GM08714 (cell line): Measurements from ENCODE around the gene ZNF438.

Experiments used
- H3K4me3 ChIP-seq: fragments of 200-500 bp; sonication (Bioruptor generic); 2 replicates; pipeline ENCODE4 v1.5.1; 2014; ENCODE audit warnings: mild to moderate bottlenecking, low read length, inconsistent platforms
- ZNF274 ChIP-seq: IDR thresholded peaks from 2 replicates; pipeline ENCODE4 v1.6.1; 2012; ENCODE audit warnings: mild to moderate bottlenecking, low read depth, low read length

Gene ZNF438

GRCh38 chr10:30818010-30818660 lies 213.5 kb downstream of the ZNF438 start:
- H3K4me3 ChIP-seq: no peak overlapping the region
- no peak for TF ChIP-seq ZNF274

DNA sequence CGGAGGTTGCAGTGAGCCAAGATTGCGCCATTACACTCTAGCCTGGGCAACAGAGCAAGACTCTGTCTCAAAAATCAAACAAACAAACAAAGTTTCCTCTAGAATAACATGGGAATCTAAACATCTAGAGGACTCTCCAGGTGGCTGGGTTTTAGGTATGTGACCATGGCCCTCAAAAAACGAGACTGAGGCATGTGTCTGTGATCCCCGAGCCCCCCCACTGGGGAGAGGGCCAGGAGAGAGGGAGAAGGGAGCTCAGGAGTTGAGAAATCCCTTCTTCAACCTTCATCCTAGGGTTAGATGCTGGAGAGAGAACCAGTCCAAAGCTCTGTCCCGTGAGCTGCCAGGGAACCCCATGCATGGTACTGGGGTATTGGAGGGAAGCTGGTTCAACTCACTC lies 214.1 kb downstream of the ZNF438 start:
- TF ChIP-seq ZNF274: no peak
- no peak overlapping the region for H3K4me3 ChIP-seq

GRCh38 chr10:30816820-30817171 lies 214.9 kb downstream of the ZNF438 start:
- H3K4me3 ChIP-seq: no peak overlapping the region
- no peak for TF ChIP-seq ZNF274

DNA sequence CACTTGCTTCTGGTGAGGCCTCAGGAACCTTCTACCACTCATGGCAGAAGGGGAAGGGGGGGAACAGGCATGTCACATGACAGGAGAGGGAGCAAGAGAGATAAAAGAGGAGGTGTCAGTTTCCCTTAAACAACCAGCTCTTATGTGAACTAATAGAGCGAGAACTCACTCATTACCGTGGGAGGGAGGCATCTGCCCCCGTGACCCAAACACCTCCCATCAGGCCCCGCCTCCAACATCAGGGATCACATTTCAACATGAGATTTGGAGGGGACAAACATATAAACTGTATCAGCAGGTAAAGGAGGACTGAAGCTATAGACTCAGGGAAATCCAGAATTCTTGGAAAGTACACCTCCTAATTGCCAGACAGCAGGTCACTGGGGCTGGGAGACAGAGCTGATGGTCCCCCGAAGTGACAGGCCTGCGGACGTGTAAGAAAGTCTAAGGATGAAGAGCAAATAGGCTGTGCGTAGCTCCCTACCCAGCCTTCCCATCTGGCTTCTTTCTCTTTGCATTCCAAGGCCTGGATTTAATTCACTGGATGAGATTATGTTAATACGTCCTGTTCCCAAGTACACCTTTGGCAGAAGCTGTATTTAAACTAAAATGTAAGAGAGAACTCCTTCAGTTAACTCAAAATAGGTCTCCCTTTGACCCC lies 215.4 kb downstream of the ZNF438 start:
- no peak overlapping the region for H3K4me3 ChIP-seq
- no peak for TF ChIP-seq ZNF274

GRCh38 chr10:30813872-30814481 lies 217.7 kb downstream of the ZNF438 start:
- TF ChIP-seq ZNF274: no peak
- H3K4me3 ChIP-seq: no peak overlapping the region

DNA sequence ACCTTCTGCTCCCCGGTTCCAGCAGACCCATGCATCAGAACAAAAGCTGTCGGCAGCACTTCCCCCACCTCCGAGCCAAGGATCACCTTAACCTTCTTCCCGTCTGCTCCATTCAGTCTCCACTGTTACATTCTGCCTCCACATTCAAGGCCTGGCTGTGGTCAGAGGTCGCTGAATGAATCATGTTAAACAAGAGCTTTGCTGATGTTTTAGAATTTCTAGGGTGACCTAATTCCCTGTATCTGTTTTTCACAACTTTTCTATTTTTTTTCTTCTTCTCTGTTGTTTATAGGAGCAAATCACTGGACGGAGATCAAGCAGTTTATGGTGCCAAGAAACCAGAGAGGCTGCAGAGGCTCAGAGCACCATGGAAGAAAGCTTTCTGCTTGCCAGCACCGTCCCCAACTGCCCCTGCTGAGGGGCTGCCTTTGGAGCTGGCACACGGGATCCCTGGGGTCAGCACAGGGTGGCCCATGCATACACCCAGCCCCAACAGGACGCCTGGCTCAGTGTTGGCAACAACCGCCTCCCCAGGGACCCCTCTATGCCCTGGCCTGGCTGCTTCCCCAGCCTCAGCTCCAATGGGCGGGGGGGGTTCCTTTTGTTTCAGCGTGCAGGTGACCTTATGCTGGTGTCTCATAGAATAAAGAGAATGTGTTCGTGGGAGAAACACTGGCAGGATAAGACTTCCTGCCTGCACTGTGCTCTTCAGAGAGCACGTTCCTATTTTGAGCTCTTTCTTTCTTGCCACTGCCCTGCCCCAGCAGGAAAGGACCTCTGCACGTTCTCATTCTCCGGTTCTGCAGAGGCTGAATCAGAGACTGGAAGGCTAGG lies 219.4 kb downstream of the ZNF438 start:
- no peak overlapping the region for H3K4me3 ChIP-seq
- TF ChIP-seq ZNF274: no peak

DNA sequence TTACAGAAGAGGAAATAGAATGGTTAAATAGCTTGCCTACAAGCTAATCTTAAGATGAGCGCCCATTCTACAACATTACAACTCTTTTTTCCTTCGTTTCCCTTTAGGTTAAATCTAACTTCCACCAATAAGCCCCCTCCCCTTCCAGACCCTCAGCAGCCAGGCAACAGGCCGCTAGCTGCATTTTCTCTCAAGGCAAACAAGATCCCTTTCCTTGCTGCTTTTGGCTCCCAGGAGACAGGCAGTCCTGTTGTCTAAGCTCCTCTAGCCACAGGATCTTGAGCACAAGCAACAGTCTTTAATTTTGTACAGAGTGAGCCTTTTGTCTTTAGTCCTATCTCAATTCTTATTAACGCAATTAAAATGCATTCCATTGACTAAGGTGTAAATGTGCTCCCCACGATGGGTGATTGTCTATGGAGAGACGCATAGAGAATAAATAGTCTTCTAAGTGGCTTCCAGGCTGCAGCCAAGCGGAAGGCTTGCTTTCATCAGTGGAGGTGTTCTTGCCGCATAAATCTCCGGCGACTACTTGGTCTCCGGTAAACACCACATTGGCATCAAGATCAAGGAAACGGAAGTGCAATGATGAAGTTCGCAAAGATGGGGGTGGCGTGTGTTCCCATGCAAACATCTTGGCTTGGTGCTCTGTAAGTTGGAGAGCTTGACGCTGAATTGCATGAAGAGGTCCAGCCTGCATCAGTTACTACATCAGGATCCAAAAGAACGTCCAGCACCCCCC lies 220.2 kb downstream of the ZNF438 start:
- no peak for TF ChIP-seq ZNF274

DNA sequence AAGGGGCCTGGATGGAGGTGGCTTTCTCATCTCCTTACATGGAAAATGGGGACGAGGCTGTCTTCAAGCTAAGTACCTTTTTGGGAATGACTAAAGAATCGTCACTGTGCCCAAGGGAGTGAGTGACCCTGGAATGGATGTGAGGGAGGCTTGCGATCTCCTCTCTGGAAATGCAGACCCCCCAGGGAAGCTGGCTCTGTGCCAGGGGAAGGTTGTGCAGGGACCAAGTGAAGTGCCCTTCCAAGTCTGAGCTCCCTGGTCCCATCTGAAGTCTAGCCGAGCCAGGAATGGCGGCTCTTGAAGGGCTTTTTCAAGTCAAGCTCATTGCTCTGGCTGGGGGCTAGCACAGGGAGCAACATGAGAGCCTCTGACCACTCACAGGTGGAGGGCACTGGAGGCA lies 221.2 kb downstream of the ZNF438 start:
- TF ChIP-seq ZNF274: no peak
- H3K4me3 ChIP-seq: no peak overlapping the region

More for the DNA sequence above, 220.2 kb downstream of the ZNF438 start:
- no peak overlapping the region for H3K4me3 ChIP-seq

DNA sequence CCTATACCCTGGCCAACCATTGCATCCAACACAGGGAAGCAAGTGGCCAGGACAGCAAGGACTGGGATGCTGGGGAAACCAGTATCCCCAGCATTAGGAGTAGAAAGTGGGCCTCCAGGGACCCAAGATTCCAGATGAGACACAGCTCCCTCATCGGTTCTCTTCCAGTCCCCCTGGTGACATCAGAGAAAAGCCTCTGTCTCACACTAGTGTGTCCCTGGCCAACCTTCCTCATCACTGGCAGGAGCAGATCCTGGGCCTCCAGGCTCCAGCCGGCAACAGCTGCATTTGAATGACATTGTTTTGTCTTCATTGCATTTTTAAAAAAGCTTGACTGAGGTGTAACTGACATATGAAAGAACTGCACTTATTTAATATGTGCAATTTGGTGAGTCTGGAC lies 224.8 kb downstream of the ZNF438 start:
- H3K4me3 ChIP-seq: no peak overlapping the region
- TF ChIP-seq ZNF274: no peak

GRCh38 chr10:30805061-30805460 lies 226.6 kb downstream of the ZNF438 start:
- H3K4me3 ChIP-seq: no peak overlapping the region
- no peak for TF ChIP-seq ZNF274

- no peak for TF ChIP-seq ZNF274
- H3K4me3 ChIP-seq: no peak overlapping the region
These were observed 227.1 kb downstream of the ZNF438 start for GRCh38 chr10:30804478-30805055.

GRCh38 chr10:30803892-30804322 lies 227.8 kb downstream of the ZNF438 start:
- no peak for TF ChIP-seq ZNF274
- no peak overlapping the region for H3K4me3 ChIP-seq

GRCh38 chr10:30803058-30803457 lies 228.6 kb downstream of the ZNF438 start:
- no peak overlapping the region for H3K4me3 ChIP-seq
- no peak for TF ChIP-seq ZNF274
